KG1 (cell line): ENCODE data around the gene FLVCR1.
"Not testable (repeated sequence)": the region's sequence is repeated elsewhere in the genome, so short reads cannot be mapped to it uniquely, and the experiment has no call there.

ENCODE experiments used
- DNase-seq: peaks from one replicate; lab custom pipeline; 2025; lab: John Stamatoyannopoulos, UW

FLVCR1 gene

GRCh38 chr1:212857992-212858460 is at the start of gene FLVCR1:
TSS of gene FLVCR1 (plus strand) at chr1:212858275. CDS start at chr1:212858453, 178 bp downstream.
- DNase-seq, result peak; percentile 93

GRCh38 chr1:212814537-212815334 is 43.3 kb upstream of the FLVCR1 start:
- DNase-seq, result no peak

DNA sequence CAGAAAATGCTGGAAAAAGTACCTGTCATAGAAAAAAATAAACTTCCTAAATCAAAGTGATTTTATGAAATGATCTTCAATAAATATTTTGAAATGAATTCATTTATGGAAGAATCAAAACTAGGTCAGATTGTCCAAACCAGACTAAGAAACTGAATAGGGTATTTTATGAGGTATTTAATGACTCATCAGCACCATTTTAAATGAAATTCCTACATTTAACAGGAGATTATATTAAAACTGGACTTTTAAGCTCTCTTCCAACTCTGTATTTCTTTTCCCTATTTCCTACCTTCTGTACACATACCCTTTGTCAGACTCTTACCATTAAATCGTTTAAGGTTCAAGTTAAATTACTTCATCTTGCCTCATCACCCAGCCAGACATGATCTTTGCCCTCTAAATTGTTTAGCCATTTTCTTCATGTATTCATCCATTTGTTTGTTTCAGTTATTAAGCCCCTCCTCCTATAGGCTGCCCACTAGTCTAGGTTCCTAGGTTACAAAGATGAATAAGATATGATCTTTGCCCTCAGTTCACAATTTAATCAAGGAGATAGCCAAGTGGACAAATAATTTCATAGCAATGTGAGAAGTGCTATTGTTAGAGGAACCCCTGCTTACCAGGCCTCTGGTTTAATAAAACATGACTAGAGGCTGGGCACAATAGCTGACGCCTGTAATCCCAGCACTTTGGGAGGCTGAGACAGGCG is 41.4 kb upstream of the FLVCR1 start:
- DNase-seq, result no peak

- DNase-seq, result peak; percentile 44
Measured at GRCh38 chr1:212819726-212820125, 38.3 kb upstream of the FLVCR1 start.

DNA sequence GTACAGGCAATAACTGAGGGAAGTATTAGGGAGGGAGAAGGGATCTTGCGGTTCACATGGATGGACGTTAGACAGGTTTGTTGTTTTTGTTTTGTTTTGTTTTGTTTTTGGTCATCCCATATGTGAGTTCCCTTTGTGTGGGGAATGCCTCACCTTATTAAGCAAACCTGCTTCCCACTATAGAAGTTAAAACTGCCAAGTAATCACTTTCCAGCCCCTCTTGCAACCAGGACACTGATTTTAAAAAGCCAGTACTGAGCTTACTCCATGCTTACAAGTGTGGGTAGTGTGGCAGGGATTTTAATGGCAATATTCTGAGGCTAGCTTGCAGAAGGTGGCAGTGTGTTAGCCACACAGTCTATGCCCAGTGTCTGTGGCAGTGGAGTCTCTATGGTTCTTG is 37.1 kb upstream of the FLVCR1 start:
- no peak for DNase-seq

- DNase-seq, result no peak
Measured at GRCh38 chr1:212822956-212823355, 35.1 kb upstream of the FLVCR1 start.

GRCh38 chr1:212824201-212824600 is 33.9 kb upstream of the FLVCR1 start:
- DNase-seq, result no peak

DNA sequence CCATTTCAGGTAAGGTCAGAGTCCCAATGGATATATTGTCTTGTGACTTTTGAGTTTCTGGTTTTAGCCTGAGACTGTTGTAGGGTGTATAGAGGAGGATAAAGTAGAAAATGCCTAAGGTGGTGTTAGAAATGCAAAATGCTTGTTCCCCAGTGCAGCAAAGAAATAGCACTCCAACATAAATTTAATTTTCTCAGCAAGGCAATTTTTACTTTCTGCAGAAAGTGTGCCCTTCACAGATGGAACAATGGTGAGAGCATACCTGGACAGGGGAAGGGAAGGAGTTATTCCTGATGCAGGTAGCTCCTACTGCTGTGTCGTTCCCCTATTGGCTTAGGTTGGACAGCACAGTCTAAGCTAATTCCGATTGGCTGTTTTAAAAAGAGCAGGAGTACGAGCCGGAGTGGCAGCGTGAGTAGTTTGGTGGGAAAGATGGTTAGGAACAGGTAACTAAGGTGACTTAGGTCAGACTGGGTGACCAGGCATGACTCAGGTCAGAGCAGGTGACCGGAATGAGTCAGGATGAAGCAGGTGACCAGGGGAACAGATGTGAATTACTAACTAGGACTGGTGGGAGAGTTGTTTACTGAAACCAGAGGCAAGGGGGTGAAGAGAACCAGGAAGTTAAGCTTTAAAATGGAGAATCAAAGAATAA is 32.1 kb upstream of the FLVCR1 start:
- DNase-seq, result no peak

DNA sequence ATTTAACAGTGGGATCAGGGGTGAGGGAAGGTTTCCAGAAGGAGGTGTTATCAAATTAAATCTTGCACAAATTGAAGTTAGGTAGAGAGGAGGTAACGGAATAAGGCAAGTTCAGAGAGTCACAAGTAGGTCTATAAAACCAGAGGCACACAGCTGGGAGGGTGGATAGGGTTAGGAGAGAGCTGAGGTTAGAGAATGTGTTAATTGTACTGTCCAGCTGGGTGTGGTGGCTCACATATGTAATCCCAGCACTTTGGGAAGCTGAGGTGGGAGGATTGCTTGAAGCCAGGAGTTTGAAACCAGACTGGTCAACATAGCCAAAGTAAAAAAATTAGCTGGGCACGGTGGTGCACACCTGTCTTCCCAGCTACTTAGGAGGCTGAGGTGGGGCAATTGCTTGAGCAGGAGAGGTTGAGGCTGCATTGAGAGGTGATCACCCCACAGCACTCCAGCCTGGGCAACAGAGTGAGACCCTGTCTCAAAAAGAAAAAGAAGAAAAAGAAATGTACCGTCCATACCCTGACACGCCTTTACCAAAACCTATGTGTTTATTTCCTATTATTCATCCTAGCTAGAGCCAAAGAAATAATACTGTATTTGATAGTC is 30.8 kb upstream of the FLVCR1 start:
- DNase-seq, result no peak

DNA sequence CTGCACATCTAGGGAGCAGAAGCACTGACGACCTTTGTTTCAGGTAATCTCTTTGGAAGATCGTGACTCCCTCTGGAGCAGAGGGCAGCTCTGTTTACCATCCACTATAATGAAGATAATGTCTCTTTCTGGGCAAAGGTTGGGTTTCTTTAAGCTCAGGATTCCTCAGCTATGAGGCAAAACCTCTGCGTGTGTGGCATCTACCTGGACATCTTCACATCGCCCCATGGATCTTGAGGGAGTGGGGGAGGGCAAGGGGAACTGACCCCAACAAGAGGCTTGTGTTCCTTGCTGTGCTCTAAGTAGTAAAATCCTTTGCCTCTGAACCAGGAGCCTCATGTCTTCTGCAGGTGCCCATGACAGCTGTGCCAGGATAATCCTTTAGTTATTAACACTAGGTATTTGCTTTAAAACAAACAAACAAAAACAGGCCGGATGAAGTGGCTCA is 30.2 kb upstream of the FLVCR1 start:
- DNase-seq, result no peak

DNA sequence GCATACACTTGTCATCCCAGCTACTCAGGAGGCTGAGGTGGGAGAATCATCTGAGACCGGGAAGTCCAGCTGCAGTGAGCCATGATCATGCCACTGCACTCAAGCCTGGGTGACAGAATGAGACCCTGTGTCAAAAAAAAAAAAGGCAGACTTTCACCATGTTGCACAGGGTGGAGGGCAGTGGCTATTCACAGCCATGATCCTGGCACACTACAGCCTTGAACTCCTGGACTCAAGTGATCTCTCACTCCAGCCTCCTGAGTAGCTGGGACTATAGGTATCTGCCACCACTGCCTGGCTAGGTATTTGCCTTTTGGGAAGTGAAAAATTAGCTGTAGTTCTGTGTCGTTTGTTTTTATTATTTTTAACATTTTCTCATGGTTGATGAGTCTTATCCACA is 29.7 kb upstream of the FLVCR1 start:
- DNase-seq, result no peak

DNA sequence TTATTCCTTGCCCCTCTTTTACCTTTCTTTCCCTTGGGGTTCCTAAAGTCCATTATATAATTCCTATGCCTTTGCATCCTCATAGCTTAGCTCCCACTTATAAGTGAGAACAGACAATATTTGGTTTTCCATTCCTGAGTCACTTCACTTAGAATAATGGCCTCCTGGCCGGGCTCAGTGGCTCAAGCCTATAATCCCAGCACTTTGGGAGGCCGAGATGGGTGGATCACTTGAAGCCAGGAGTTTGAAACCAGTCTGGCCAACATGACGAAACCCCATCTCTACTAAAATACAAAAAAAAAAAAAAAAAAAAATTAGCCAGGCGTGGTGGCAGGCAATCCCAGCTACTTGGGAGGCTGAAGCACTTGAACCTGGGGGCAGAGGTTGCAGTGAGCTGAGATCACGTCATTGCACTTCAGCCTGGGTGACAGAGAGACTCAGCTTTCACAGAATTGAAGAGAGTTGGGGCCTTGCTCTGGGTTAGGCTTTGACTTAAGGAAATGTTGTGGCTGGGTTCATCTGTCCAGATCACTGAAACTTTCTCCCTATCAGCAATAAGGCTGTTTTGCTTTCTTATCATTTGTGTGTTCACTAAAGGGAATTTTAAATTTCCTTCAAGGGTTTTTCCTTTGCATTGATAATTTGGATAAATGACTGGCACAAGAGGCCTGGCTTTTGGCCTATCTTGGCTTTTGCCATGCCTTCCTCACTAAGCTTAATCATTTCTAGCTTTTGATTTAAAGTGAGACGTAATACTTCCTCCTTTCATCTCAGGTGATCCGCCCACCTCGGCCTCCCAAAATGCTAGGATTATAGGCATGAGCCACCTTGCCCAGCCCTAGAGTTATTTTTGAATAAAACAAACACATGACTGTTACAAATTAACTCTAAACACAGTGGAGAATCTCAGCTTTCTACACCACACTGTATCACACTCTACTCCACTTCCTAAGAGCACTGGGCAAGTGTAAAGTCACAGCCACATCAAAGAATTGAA is 24.6 kb upstream of the FLVCR1 start:
- DNase-seq, result not testable (repeated sequence)

DNA sequence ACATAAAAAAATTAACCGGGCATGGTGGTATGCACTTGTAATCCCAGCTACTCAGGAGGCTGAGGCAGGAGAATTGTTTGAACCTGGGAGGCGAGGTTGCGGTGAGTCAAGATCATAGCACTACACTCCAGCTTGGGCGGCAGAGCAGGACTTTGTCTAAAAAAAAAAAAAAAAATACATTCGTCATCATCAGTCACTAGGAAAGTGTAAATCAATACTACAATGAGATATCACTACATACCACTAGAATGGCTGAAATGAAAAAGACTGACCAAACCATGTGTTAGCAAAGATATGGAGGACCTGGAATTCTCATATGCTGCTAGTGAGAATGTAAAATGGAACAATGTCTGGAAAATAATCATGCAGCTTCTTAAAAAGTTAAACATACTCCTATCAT is 19.9 kb upstream of the FLVCR1 start:
- no peak for DNase-seq

GRCh38 chr1:212844521-212844920 is 13.6 kb upstream of the FLVCR1 start:
- DNase-seq, result not testable (repeated sequence)

- no peak for DNase-seq
Measured at GRCh38 chr1:212847549-212847948, 10.5 kb upstream of the FLVCR1 start, which contains the start of gene SPATA45. TSS of gene SPATA45 (minus strand) at chr1:212847649. CDS start at chr1:212836149, 11,500 bp downstream.

DNA sequence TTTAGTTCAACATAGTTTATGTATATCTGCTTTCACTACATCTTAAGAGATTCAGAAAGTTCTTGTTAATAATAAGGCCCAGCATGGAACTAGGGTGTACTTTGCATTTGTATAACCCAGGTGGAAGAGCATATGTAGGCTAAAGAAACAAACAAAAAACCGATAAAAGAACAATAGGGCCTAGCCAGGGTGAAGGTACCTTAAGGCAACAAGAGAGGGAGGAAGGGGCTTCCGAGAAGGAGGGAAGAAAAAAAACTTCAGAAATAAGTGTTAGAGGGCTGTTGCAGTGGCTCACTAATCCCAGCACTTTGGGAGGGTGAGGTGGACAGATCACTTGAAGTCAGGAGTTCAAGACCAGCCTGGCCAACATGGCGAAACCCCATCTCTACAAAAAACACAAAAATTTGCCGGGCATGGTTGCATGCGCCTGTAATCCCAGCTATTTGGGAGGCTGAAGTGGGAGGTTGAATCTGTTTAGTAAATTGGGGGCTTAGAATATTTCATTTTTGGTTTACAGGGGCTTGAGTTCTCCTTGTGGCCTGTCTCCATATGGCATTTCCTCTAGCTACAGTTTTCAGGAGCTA is 5.9 kb upstream of the FLVCR1 start:
- no peak for DNase-seq

DNA sequence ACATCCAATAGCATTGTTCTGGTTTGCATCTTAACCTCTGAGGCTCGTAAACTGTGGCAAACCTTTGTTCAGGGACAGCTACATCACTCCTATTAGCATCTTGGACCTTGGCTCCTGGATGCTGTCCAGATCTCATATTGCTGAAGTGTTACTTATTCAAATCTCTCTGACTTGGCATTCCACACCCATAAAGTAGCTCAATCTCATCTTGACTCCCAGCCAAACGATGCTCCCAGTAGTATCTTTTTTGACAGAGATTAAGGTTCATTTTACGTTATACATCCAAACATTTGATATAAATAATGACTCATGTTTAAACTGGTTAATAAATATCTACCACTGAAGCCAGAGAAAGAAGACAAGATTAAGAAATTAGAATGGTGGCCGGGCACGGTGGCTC is 4.4 kb upstream of the FLVCR1 start:
- no peak for DNase-seq

DNA sequence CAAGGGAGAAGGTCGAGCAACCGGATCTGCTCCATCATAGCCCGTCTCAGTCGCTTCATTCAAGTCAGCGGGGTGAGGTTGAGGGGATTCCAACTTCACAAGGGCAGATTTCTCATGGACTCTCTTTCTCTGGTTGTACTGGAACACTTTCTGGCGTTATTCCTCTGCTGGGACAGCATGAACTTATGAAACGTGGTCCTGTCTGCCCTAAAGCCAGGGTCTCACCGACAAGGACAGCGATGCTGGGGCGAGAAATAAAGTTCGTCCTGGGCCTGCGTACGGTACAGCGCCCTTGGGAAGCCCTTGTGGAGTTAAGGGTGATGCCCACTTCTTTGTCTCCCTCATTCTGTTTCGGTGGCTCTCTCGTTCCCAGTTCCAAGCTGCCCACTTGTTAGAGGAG is 1.3 kb upstream of the FLVCR1 start:
- no peak for DNase-seq

DNA sequence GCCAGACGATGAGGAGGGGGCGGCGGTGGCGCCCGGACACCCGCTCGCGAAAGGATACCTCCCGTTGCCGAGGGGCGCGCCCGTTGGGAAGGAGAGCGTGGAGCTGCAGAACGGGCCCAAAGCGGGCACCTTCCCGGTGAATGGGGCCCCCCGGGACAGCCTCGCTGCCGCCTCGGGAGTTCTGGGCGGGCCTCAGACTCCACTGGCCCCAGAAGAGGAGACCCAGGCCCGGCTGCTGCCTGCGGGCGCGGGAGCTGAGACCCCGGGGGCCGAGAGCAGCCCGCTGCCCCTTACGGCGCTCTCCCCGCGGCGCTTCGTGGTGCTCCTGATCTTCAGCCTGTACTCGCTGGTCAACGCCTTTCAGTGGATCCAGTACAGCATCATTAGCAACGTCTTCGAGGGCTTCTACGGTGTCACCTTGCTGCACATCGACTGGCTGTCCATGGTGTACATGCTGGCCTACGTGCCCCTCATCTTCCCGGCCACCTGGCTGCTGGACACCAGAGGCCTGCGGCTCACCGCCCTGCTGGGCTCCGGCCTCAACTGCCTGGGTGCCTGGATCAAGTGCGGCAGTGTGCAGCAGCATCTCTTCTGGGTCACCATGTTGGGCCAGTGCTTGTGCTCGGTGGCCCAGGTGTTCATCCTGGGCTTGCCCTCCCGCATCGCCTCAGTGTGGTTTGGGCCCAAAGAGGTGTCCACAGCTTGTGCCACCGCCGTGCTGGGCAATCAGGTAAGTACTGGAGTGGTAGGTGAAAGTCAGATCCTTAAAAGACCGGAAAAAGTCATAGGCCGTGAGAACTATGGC is 588 bp downstream of the FLVCR1 start:
- DNase-seq, result no peak
